HCT116 (cell line): ENCODE data around the gene CPSF4L. TPM values are rescaled to one million over a fixed set of nuclear protein-coding genes. Genes with fewer than 3 reads are reported as not detected.

Experiments
- ATAC-seq: fragments of 200-7000 bp; cut with Tn5 transposase; 2 replicates; pipeline ENCODE4 v1.9.1; 2020; ENCODE audit warnings: mild to moderate bottlenecking, moderate library complexity
- BruUV-seq: library from RNA; stranded (reverse); fragments of 400-500 nt; replicated peaks from 2 replicates; lab custom pipeline; 2021; lab: Mats Ljungman, UMichigan
- CTCF ChIA-PET: fragments of 300-600 bp; sonication (Branson Sonifier 250); formaldehyde crosslinking; loops from one replicate; lab custom pipeline; 2021; ENCODE audit warnings: antibody characterized with exemption; lab: Charles Lee
- POLR2A ChIA-PET: fragments of 300-600, 350-600 bp; sonication (Branson Sonifier 250); formaldehyde crosslinking; loops from one replicate; lab custom pipeline; 2021; ENCODE audit warnings: antibody characterized with exemption; lab: Charles Lee
- RAD21 ChIA-PET, 2 experiments: fragments of 300-600 bp; sonication (Branson Sonifier 250); formaldehyde crosslinking; loops; one replicate each; lab custom pipeline; 2023; ENCODE audit warnings: low total read pairs in 2 of 2; ENCODE audit not compliant: uncharacterized antibody in 2 of 2, unreplicated experiment in 2 of 2, low non-redundant PET in 1 of 2; lab: Charles Lee
- DNase-seq: peaks from one replicate; pipeline ENCODE4 v3.0.0-alpha.2; 2010; ENCODE audit warnings: low read depth, low spot score
- H2AFZ ChIP-seq: fragments of 200-600 bp; shearing (Covaris generic), sonication (generic); 2 replicates; pipeline ENCODE4 v1.6.1; 2017; ENCODE audit warnings: low read depth, mixed run types, mixed read lengths, antibody characterized with exemption, low read length; ENCODE audit not compliant: poor library complexity, severe bottlenecking
- H3K27ac ChIP-seq: 2 replicates; pipeline ENCODE4 v1.5.1; 2012; ENCODE audit warnings: low read depth, low read length
- H3K27me3 ChIP-seq: fragments of 200-600 bp; sonication (generic); 2 replicates; pipeline ENCODE4 v1.6.1; 2016; ENCODE audit warnings: mixed run types, low read length, mixed read lengths; ENCODE audit not compliant: insufficient read depth
- H3K36me3 ChIP-seq, 2 experiments: fragments of 200-500 bp in 1 of 2; fragments of 200-600 bp in 1 of 2; sonication (Bioruptor generic) in 1 of 2; sonication (generic) in 1 of 2; 2 replicates each; pipeline versions ENCODE4 v1.5.1 to v1.6.1; 2014 to 2016; ENCODE audit warnings: low read length in 2 of 2, inconsistent platforms in 1 of 2, mixed read lengths in 1 of 2, mixed run types in 1 of 2; ENCODE audit not compliant: insufficient read depth in 2 of 2, control insufficient read depth in 1 of 2
- H3K4me1 ChIP-seq, 2 experiments: fragments of 200-600 bp in 1 of 2; sonication (generic) in 1 of 2; 2 replicates each; pipeline versions ENCODE4 v1.5.1 to v1.6.1; 2012 to 2017; ENCODE audit warnings: low read length in 2 of 2, inconsistent platforms in 1 of 2, mild to moderate bottlenecking in 1 of 2, mixed read lengths in 1 of 2, mixed run types in 1 of 2, moderate library complexity in 1 of 2; ENCODE audit not compliant: insufficient read depth in 2 of 2, control insufficient read depth in 1 of 2
- H3K4me2 ChIP-seq: fragments of 200-600 bp; sonication (generic); 2 replicates; pipeline ENCODE4 v1.6.1; 2017; ENCODE audit warnings: mixed run types, low read length, mixed read lengths
- H3K4me3 ChIP-seq, 2 experiments: fragments of 200-600 bp in 1 of 2; sonication (generic) in 1 of 2; replicated peaks in 1 of 2; 2 replicates each; pipeline ENCODE4 v1.5.1; 2011 to 2016; ENCODE audit warnings: low read length in 2 of 2, control low read depth in 1 of 2, low read depth in 1 of 2, mild to moderate bottlenecking in 1 of 2, mixed read lengths in 1 of 2, mixed run types in 1 of 2
- H3K79me2 ChIP-seq: fragments of 200-600 bp; sonication (generic); 2 replicates; pipeline ENCODE4 v1.6.1; 2017; ENCODE audit warnings: mild to moderate bottlenecking, mixed run types, low read length, moderate library complexity, mixed read lengths; ENCODE audit not compliant: insufficient read depth
- H3K9ac ChIP-seq: fragments of 200-600 bp; sonication (generic); 2 replicates; pipeline ENCODE4 v1.6.1; 2016; ENCODE audit warnings: low read length, mixed read lengths
- H3K9me2 ChIP-seq: fragments of 200-600 bp; sonication (generic), shearing (Covaris generic); 2 replicates; pipeline ENCODE4 v1.6.1; 2017; ENCODE audit warnings: mixed run types, mild to moderate bottlenecking, moderate library complexity; ENCODE audit not compliant: insufficient read depth
- H3K9me3 ChIP-seq, 2 experiments: fragments of 200-500 bp in 1 of 2; fragments of 200-600 bp in 1 of 2; sonication (Bioruptor generic) in 1 of 2; sonication (generic) in 1 of 2; 2 replicates each; pipeline ENCODE4 v1.6.1; 2014 to 2017; ENCODE audit warnings: low read length in 2 of 2, mixed read lengths in 2 of 2, inconsistent platforms in 1 of 2, low read depth in 1 of 2, mild to moderate bottlenecking in 1 of 2, mixed run types in 1 of 2, moderate library complexity in 1 of 2; ENCODE audit not compliant: control insufficient read depth in 1 of 2, insufficient read depth in 1 of 2
- H4K20me1 ChIP-seq: fragments of 200-600 bp; sonication (generic), shearing (Covaris generic); 2 replicates; pipeline ENCODE4 v1.6.1; 2017; ENCODE audit warnings: mixed run types, mild to moderate bottlenecking, moderate library complexity; ENCODE audit not compliant: insufficient read depth
- ATF3 ChIP-seq: IDR thresholded peaks from 2 replicates; pipeline ENCODE4 v1.6.1; 2012
- CTCF ChIP-seq, 3 experiments: fragments of 200-600 bp in 1 of 3; sonication (generic) in 1 of 3; IDR thresholded peaks in 2 of 3; conservative IDR thresholded peaks in 1 of 3; 2 replicates each; pipeline ENCODE4 v1.5.1; 2012 to 2017; ENCODE audit warnings: low read depth in 2 of 3, low read length in 2 of 3, antibody characterized with exemption in 1 of 3, borderline replicate concordance in 1 of 3, control low read depth in 1 of 3, mild to moderate bottlenecking in 1 of 3, mixed read lengths in 1 of 3, mixed run types in 1 of 3, moderate library complexity in 1 of 3; ENCODE audit not compliant: insufficient read depth in 1 of 3
- EGR1 ChIP-seq: IDR thresholded peaks from 2 replicates; pipeline ENCODE4 v1.6.1; 2012; ENCODE audit warnings: low read depth
- MAX ChIP-seq: IDR thresholded peaks from 2 replicates; pipeline ENCODE4 v1.6.1; 2012
- POLR2A ChIP-seq: IDR thresholded peaks from 2 replicates; pipeline ENCODE4 v1.7.0; 2011; ENCODE audit warnings: borderline replicate concordance; ENCODE audit not compliant: insufficient read depth, insufficient read length; ENCODE audit errors: extremely low read depth
- POLR2AphosphoS5 ChIP-seq: IDR thresholded peaks from 2 replicates; pipeline ENCODE4 v1.6.1; 2011; ENCODE audit warnings: mild to moderate bottlenecking, low read depth, low read length, moderate library complexity
- SP1 ChIP-seq: IDR thresholded peaks from 2 replicates; pipeline ENCODE4 v1.6.1; 2012; ENCODE audit warnings: low read depth
- TCF7L2 ChIP-seq: IDR thresholded peaks from 2 replicates; pipeline ENCODE4 v1.7.0; 2011; ENCODE audit warnings: borderline replicate concordance, inconsistent platforms; ENCODE audit not compliant: insufficient read depth, insufficient read length; ENCODE audit errors: extremely low read depth
- YY1 ChIP-seq: IDR thresholded peaks from 2 replicates; pipeline ENCODE4 v1.6.1; 2011; ENCODE audit warnings: low read length, low read depth, moderate library complexity, mild to moderate bottlenecking; ENCODE audit not compliant: insufficient replicate concordance; ENCODE audit errors: extremely low read depth
- ZBTB33 ChIP-seq: IDR thresholded peaks from 2 replicates; pipeline ENCODE4 v1.6.1; 2011; ENCODE audit warnings: mild to moderate bottlenecking, low read length, moderate library complexity; ENCODE audit not compliant: insufficient replicate concordance; ENCODE audit errors: extremely low read depth
- ZFX ChIP-seq: fragments of 450-650 bp; IDR thresholded peaks from 2 replicates; pipeline ENCODE4 v1.6.1; 2017
- ZNF274 ChIP-seq: fragments of 200-500 bp; sonication (Bioruptor generic); IDR thresholded peaks from 2 replicates; pipeline ENCODE4 v1.6.1; 2014; ENCODE audit warnings: mild to moderate bottlenecking, low read depth, low read length, inconsistent platforms
- intact Hi-C: fragments of 100-400 bp; cut with micrococcal nuclease; formaldehyde crosslinking; loops from 2 replicates; pipeline ENCODE4 v1.10.0; 2022
- total RNA-seq: library from RNA; stranded (reverse); gene quantifications from one replicate; pipeline ENCODE4 v1.2.1, GENCODE V29; 2021; ENCODE audit not compliant: unreplicated experiment

The CPSF4L gene
- total RNA-seq, 1 experiment from 2014 or later, result not detected

- ATAC-seq, result peak; percentile 89
- H2AFZ ChIP-seq, result peak overlapping the region; percentile 13
- H3K36me3 ChIP-seq, result peaks cover 16 to 22% of the 10 kb centered on the region in 2 experiments; a peak in 2 of 4 replicates
- H4K20me1 ChIP-seq, result peaks cover 6% of the 10 kb centered on the region; the same call in 1 of the 2 replicates
- no peaks in the 10 kb centered on the region for H3K9me3 ChIP-seq
- H3K9me2 ChIP-seq, result no peaks in the 10 kb centered on the region
- H3K79me2 ChIP-seq, result peaks cover 67% of the 10 kb centered on the region
- DNase-seq, result peak; percentile 87
- H3K9ac ChIP-seq, result peak overlapping the region; percentile 75
- peak overlapping the region; percentile 89 to 92 for H3K4me3 ChIP-seq
- ChIA-PET CTCF (interaction anchor here (1.0 to 1.8 kb wide), 7 partner anchors 14 to 675 kb away, joined by 3 to 8 read pairs (median 4); no protein-coding TSS in a partner anchor), POLR2A (interaction anchor here (0.7 to 1.0 kb wide), 3 partner anchors 40 to 640 kb away, joined by 3 to 4 read pairs (median 3); partner anchors contain the start of gene COG1), RAD21 (interaction anchor here (0.9 to 1.1 kb wide), 3 partner anchors 10 to 505 kb away, joined by 3 to 5 read pairs (median 3); no protein-coding TSS in a partner anchor)
- H3K27me3 ChIP-seq, result no peaks in the 10 kb centered on the region
- TF ChIP-seq ZFX, result no peak
- TF ChIP-seq ZNF274, result no peak
- peak; percentile 61 for TF ChIP-seq YY1
- TF ChIP-seq POLR2A, result peak; percentile 48
- TF ChIP-seq EGR1, result peak; percentile 77
- TF ChIP-seq TCF7L2, result peak; percentile 17
- no peak for TF ChIP-seq ATF3
- TF ChIP-seq ZBTB33, result peak; percentile 42
- peak; percentile 91 for TF ChIP-seq POLR2AphosphoS5
- peak in 1 of 3 experiments; percentile 34; a peak in 1 of 6 replicates for TF ChIP-seq CTCF (IDR thresholded peaks at IDR 0.05 in 2 of 3, conservative IDR thresholded peaks at IDR 0.05 in 1 of 3; ENCODE audit: borderline replicate concordance in 1 of 3, insufficient read depth in 1 of 3, low read depth in 2 of 3, low read length in 2 of 3)
- TF ChIP-seq MAX, result peak; percentile 26; the same call in 1 of the 2 replicates
- 0 out of 2 replicates have a peak, but pooled peaks have one; percentile 47 for TF ChIP-seq SP1
- H3K4me1 ChIP-seq, result peaks cover 30 to 53% of the 10 kb centered on the region in 2 experiments
- peak overlapping the region; percentile 78 for H3K27ac ChIP-seq
- BruUV-seq, result no TSS peak
- intact Hi-C loops, result loop anchor here (5.0 kb wide), 1 partner anchor 505 kb away; no protein-coding TSS in a partner anchor
- peak overlapping the region; percentile 89 for H3K4me2 ChIP-seq
Observed at GRCh38 chr17:73231841-73232586, 29.7 kb downstream of the CPSF4L start.
